ENCODE results near the gene SRGAP2B. TPM values are rescaled to one million over a fixed set of nuclear protein-coding genes. Genes with fewer than 3 reads are reported as not detected.
"Not testable (repeated sequence)": the region's sequence is repeated elsewhere in the genome, so short reads cannot be mapped to it uniquely, and the experiment has no call there.

The SRGAP2B gene
- total RNA-seq, 1 experiment from 2014 or later = 34.2 TPM

DNA sequence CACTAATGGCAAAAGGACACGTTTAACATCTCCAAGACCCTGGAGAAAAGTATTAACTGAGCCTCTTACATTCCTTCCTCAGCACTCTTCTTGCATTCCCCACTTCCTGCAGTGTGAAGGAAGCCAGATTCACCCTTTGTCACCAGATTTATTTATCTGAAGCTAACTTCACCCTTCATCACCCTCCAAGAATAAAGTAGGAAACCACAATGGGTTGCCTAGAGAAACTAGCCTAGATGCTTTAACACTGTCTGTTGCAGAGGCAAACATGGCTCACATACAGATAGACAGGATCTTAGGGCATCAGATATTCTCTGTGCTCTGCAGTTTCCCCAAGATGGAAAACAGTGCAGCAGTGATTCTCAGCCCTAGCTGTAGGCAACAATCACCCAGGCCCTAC, 147.6 kb downstream of the SRGAP2B start:
- DNase-seq (ENCODE audit: low spot score) = not testable (repeated sequence)

DNA sequence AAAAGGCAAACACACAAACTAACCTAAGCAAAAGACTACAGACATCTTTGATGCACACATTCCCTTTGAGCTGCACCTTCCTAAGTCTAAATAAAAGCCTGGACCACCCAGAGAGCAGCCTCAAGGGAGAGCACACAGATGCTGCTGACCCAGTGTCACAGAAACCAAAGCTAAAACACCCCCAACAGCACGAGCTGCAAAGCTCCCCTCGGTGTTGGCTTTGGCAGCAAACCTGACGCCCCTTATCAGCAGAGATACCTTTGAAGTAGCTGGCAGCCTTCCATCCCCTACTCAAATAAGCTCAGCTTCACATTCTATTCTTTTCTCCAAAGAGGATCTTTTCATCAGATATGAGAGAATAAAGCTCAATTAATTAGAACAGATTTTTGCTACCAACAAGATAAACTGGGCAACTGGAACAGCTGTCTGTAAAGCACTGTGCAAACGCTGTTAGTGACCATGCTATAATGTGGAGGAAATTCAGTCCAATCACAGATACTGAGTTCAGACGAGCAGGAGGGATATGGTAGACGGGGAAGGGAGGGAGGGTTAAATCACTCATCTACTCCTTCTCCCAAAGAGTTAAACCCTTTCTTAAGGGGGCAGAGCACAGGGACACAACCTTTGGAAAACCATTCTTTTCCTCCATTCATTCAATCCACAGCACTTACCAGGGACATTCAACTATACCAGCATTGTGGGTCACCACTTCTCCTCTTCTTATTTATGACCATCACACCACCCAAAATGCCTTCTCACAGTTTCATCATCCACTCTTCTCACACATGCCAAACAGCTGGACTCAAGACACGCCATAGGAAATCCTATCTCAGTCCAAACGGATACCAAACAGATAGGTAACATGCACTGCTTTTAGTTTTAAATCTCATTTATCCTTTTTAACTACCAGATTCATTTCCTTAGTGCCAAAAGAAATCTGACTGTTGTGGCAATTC, 148.3 kb downstream of the SRGAP2B start:
- not testable (repeated sequence) for DNase-seq (ENCODE audit: low spot score)

DNA sequence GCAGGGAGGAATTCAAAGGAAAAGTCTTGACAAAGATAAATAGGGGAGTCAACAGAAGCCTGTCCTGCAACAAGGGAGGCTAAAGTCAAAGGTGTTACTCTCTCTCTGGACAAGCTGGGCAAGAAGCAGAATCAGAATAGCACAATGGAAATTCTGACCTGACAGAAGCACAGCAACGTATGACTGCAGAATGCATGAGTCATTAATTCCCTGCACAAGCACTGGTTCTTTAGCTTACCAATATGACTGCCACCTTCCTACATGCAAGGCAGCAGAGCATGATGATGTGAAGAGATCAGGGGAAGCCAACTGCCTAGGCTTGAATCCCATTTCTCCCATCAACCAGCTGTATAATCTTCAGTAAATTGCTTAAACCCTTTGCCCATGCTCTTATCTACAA, 153.4 kb downstream of the SRGAP2B start:
- DNase-seq (ENCODE audit: low spot score) = not testable (repeated sequence)

DNA sequence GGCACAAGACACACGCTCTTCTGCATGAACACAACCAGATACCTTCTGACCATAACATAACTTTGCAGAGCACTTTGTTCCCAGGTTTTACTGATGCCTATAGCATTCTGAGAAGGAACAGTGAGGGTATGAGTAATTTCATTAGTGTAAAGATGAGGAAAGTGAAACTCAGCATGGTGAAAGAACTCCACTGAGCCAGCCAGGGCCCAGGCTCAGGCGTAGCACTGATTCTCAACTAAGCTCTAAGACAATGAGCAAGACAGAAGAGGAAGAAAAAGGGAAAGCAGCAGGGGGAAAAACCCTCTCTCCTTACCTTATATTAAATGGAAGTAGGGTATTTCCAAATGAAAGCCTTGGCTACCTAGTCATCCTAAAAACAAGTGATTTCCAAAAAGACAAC, 155.1 kb downstream of the SRGAP2B start:
- not testable (repeated sequence) for DNase-seq (ENCODE audit: low spot score)

DNA sequence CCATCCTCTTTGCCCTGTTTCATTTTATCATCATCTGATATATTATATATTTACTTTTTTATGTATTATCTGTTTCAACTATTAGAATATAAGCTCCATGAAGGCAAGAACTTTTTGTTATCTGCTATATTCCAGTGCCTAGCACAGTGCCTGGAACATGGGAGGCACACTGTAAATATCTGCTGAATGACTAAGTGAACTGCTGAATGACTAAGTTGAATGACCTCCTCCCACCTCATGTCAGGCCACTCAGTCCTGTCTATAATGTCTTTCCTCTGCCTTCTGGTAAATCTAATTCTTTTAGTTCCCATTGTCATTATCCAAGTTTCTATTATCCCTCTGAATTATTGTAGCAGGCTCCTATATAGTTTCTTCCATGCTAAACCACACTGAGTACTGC, 156.5 kb downstream of the SRGAP2B start:
- DNase-seq (ENCODE audit: low spot score) = not testable (repeated sequence)

DNA sequence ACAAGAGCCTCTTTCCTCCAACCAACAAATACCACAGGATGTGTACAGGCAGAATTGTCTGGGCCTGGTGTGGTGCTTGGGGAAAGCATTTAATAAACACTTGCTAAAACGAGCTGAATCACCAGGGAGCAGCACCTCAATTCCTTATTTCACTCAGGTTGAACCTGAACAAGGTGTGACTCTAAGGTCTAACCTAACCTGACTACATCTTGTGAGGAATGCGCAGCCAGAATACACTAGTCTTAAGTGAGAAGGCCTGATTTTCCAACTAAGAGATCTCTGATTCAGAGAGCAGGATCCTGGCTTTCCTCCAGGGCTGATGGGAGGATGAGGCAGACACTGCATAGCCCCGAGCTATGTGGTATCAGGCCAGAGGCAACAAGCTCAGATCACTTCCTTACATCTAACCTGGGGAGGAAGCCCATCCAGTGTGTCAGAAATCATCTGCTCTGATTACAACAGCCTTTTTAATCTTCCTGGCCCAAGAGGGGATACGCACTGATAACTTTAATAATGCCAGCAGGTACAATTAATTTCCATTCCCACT, 158.9 kb downstream of the SRGAP2B start:
- not testable (repeated sequence) for DNase-seq (ENCODE audit: low spot score)

DNA sequence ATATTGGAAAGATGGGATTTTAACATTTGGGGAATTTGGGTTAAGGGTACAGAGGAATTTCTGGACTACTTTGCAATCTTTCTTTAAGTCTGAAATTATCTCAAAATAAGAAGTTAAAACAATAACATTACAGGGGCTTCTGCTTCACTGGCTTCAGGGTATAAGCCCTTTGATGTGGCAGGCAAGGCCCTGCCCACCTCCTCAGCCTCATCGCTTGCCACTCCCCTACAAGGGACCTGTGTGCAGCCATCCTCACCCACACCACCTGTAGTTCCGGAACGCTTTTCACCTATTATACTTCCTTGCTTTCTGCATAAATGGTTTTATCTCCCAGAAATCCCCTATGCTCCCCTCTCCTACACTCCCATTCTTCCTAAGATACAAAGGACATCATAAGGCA, 159.8 kb downstream of the SRGAP2B start:
- DNase-seq (ENCODE audit: low spot score) = not testable (repeated sequence)

DNA sequence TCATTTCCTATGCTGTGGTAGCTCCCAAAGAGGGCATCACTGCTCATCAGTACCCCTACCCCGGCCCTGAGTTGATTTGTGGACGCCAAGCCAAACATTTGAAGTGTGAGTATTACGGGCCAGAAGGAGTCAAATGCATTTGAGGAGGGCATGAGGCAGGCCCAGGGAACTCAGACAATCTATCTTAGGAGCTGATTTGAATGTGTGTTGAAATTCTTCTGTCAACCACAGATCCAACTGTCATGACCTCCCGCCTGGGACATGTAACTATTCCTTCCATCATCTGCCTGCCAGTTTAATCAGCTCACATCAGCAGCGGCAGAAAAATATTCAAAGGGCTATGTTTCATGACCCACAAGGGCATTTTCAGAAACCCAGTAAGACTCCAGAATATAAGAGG, 162.1 kb downstream of the SRGAP2B start:
- DNase-seq (ENCODE audit: low spot score) = not testable (repeated sequence)

DNA sequence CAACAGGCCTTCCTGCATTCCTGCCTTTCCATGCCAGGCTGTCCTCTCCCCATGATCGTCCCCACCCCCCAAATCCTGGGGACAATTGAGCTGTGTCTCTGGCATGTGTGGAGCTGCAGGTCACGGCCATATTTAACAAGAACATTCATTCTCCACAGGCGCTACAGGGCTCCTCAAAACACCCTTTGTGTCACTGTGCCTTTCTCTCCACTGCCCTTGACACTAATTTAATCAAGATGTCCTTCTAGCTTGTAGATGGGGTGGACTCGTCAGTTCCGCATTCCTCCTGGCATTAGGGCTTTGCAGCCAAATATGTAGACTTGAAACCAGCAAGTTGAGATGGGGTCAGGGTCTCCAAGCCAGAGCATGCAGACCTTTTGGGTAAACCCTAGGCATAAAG, 163.0 kb downstream of the SRGAP2B start:
- not testable (repeated sequence) for DNase-seq (ENCODE audit: low spot score)

DNA sequence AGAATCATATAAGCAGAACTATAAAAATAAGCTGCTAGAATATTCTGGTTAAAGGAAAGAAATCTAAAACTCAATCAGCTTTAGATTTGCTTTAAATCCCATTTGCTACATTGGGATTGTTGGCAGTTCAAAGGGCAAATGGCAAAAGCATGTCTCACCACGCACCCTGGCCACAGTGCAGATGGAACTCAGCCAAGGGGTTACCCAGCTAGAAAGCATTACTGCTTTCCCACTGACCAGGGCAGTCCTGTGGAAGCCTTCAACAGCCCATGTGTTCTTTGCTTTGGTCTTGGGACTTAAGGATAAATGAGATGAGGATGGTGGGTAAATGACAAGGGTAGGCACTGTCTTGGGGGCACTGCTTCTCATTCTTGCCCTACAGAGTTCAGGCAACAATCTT, 163.6 kb downstream of the SRGAP2B start:
- DNase-seq (ENCODE audit: low spot score) = not testable (repeated sequence)

DNA sequence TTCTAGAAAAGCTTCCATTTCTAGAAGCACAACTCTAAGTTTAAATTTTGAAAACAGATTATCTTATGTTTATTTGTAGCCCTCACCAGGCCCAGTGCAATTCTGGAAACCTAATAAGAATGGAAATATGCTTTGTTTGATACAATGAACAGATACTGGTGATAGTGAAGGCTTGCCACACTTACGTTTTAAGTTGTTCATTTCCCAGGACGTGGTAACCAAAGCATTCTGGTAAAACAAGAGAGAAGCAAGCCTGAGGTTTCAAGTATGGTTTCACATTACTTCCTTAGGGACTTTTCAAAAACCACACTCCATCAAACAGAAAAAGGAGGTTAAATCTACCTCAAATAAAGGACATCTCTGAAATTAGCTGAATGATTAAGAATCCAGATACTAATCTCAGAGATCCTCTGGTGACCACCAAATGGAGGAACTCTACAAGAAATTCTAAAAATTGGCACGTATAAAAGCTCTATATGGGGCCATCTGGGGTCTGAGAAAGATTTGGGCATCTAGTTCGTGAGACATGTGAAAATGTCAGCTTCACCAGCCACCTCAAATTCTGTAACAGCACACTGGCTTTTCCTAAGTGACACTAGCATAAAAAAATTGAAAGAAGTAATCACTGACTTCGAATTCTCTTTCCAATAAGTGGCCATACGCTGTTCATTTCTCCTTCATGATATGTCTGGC, 164.9 kb downstream of the SRGAP2B start:
- not testable (repeated sequence) for DNase-seq (ENCODE audit: low spot score)

DNA sequence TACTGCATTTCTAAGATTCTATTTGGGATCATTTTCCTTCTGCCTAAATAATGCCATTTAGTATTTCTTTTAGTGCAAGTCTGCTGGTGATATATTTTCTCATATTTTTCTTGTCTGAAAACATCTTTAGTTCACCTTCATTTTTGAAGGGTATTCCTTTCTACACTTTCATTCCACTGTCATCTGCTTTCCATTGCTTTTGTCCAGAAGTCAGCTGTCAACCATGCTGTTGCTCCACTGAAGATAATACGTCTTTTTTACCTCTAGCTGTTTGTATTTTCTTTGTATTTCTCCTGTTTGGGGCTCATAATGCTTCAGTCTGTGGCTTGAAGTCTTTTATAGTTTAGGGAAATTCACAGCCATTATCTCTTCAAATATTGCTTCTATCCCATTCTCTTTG, 167.8 kb downstream of the SRGAP2B start:
- DNase-seq (ENCODE audit: low spot score) = peak; percentile 2

DNA sequence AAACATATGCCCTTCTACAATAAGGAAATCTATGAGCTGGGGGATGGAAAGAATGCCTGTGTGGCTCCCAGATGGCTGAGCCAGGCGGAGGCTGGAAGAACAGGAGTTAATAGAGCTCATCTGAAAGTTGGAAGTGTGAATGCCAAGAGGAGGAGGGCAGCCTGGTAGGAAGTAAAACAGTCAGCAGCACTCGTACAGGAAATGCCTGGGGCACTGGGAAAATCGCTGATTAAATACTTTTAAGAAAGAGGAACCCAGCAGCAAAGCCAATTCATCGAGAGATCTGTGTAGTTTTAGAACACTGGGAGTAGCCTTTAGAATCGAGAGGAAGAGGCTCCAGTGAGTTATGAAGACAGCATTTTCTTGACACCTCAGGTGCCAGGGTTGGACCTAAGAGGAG, 171.5 kb downstream of the SRGAP2B start:
- not testable (repeated sequence) for DNase-seq (ENCODE audit: low spot score)

DNA sequence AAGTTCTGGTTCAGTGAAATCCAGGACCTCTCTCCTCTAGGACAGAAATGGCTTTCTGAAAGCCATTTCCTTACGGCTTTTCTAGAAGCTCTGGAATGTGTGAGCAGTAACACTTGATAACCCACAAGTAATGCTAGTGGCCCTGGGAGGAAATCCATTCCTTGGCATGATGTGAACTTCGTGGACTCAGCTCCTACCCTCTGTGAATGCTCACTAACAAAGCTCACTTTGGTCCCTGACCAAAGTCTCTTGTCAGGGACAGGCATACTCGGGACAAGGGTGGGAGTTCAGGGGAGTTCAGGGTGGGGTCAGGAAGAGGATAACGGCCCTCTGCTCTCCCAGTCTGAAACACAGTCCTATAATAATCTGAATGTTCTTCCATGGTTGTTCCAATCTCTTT, 172.3 kb downstream of the SRGAP2B start:
- not testable (repeated sequence) for DNase-seq (ENCODE audit: low spot score)

DNA sequence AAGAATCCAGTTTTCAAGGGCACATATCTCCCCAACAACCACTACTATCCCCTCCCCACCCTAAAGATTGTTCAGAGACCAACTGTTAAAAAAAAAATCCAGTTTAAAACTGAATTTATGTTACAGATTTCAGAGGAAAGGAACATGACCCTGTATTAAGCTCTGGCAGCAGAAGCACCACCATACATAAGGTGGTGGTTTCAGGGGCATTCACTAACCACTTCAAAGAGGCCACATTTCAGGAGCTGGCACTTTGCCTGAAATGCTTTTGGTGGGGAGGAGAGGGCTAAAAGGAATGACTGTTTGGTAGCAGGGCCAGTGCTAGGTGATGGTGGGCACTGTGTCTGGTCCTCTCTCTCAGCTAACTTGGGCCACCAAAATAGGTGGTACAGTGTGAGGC, 176.0 kb downstream of the SRGAP2B start:
- not testable (repeated sequence) for DNase-seq (ENCODE audit: low spot score)

DNA sequence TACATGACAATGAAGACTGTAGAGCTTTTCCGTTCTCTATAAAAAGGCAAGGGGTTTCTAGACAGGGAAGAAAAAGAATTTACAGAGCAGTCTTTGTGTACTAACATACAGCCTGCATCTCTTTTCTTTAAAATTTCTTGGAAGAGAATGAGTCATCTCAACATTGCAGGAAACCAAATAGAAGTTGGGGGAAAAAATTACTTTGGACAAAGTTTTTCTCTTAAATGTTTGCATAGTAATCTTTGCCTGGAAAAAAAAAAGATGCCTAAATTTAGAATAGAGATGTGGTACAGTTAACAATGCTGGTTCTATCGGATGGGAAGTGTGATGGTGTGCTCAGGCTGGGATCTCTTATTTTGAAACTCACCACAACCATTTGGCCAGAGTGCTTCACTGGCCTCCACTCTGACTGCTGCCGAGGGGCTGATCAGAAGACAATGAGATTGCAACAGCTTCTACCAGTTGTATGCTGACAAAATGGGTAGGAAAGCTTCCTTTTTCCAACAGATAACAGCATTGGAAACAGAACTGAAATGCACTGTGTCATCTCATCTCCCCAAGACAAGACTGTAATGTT, 177.0 kb downstream of the SRGAP2B start:
- not testable (repeated sequence) for DNase-seq (ENCODE audit: low spot score)

DNA sequence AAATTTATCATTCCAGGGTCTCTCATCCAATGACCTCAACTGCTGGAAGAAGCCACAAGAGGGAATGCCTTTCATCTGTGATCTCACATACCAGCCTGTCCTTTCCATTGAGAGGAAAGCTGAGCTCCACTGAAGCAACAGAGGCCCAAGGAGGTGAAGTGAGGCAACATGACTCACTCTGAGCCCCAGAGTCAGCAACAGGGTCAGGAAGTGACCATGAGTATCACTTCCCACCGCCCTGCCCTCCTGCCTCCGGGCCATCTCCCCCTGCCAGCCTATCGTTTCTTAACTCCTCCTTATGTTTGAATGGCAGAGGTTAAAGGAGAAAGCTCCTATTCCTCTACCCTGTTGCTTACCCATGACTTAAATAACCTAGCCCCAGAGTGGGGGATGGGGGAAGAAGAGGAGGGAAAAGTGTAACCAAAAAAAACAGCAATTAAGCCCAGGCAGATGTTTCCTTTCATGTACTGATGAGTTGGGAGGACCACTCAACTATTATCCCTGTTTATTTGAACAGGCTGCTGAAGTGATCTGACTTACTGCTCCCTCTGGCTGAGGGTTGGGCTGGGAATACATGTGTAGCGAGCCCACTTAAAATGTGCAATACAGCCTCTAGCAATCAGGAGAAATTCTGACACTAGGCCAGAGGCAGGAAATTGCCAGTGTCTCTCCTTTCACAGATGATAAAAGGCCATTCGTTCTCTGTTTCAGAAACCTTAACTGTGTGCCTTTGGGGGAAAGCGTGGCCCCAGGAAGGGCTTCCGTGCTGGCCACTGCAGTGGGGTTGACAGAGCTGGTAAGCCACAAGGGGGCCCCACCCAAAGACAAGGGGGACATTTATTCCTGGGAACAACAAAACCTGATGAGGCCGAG, 177.7 kb downstream of the SRGAP2B start:
- not testable (repeated sequence) for DNase-seq (ENCODE audit: low spot score)

DNA sequence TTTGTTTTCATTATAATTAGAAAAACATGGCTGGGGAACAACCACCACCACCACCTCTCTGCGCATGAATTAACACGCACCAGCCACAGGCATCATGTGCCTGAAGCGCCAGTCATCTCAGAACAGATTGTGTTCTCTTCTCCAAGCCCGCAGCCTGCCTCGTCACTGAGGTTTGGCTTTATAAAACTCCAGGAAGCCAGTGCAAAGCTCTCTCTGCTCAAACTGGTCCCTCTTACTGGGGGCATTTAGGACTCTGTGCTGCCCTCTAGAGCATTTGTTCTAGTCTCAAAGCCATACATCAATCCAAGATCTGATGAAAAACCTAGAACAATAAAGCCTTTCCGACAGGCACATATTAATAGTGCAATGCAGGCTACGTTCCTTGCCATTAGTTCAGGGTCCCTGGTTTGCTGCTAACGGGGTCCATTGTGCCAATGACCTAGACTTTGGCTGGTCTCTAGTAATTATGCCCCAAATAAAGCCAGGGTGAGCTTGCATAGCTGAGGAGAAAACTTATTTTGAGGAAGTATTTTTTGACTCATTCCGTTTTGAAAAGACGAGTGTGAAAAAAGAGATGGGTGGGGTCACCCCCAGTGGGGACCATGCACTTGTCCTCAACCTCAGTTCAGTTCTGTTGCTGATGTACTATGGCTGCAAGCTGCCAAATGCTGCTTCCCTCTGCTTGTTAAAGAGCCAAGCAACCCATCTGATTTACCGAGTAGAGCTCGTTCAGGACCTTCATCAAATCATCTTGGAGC, 181.0 kb downstream of the SRGAP2B start:
- DNase-seq (ENCODE audit: low spot score) = not testable (repeated sequence)

DNA sequence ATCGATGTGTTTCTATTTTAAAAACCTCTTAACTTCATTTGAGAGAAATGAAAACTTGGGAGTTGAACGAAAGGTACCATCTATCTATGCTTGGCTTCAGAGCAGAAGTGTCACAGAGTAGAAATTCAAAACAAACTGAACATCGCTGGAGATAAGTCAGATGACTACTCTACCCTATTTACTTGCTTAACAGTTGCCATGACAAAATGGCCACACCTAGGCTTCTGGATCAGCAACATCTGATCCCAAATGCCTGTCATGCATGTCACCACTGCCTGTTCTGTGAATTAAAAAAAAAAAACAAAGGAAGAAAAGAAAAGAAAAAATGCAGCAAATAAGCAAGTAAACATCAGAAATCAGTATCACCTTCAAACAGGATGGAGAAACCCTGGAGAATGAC, 181.7 kb downstream of the SRGAP2B start:
- not testable (repeated sequence) for DNase-seq (ENCODE audit: low spot score)

DNA sequence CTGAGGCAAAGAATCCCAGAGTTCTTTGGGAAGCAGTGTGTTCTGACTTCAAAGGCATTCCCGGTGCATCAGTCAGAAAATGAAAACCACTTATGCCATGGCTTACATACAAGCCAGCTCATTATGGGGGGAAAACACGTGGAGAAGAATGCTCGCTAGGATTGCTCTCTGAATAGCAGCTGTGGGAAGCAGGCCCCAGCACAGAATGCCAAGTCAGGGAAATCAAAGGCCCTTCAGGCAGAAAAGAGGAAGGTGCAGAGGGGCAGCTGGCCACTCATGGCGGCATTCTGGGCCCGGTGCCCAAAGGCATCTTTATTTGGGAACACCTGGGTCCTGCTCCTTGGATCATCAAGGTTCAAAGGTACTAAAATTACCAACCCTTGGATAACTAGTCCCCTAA, 184.4 kb downstream of the SRGAP2B start:
- DNase-seq (ENCODE audit: low spot score) = not testable (repeated sequence)

All from A172 (cell line).